Omental fat pad (tissue), 4 donors: Measurements from ENCODE around the gene CISH. TPM values are rescaled to one million over a fixed set of nuclear protein-coding genes. Genes with fewer than 3 reads are reported as not detected.

Source experiments
- ATAC-seq: fragments of 150-250 bp; one replicate; pipeline ENCODE4 v1.9.1; 2016; ENCODE audit warnings: mild to moderate bottlenecking, moderate library complexity; ENCODE audit not compliant: low FRiP score
- DNase-seq: peaks from one replicate; pipeline ENCODE4 v3.0.0-alpha.2; 2019; ENCODE audit warnings: low spot score
- CTCF ChIP-seq, 3 donors: fragments of 450-650 bp; IDR thresholded peaks; one replicate each; pipeline ENCODE4 v1.5.1; 2016 to 2017; ENCODE audit warnings: antibody characterized with exemption in 3 of 3, mild to moderate bottlenecking in 3 of 3, moderate library complexity in 2 of 3
- total RNA-seq, 4 donors: library from RNA; depleted of rRNA; stranded (reverse); fragments of >200 nt; gene quantifications; one replicate each; pipeline ENCODE4 v1.1.0, GENCODE V29; 2016

CISH gene
- total RNA-seq, 4 donors from 2014 or later, result 10.4 to 27.9 (median 17.9) TPM

GRCh38 chr3:50582083-50582482, 29.5 kb downstream of the CISH start:
- no peak for TF ChIP-seq CTCF (IDR thresholded peaks at IDR 0.05)
- ATAC-seq (no peak), DNase-seq (no peak)

DNA sequence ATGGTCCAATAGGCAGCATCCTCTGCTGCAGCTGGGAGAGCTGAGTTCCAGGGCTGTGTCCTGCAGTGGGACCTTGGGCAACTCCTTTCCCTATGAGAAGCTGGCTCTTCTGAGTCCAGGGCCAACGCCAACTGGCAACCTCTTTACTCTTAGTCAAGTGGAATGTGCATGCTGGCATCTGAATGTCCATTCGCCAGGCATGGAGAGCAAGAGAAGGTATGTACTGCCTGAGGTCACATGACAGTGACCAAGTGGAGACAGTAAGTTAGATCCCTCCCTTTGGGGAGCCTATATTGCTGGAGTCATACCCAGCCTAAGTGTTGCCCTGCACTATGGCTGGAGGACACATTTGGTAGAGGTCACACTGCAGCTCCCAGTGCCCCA, 30.1 kb downstream of the CISH start:
- ATAC-seq (no peak), DNase-seq (no peak)
- no peak for TF ChIP-seq CTCF (IDR thresholded peaks at IDR 0.05)

- ATAC-seq, result no peak
- TF ChIP-seq CTCF (IDR thresholded peaks at IDR 0.05), result no peak
Measured at GRCh38 chr3:50580683-50581458, 30.7 kb downstream of the CISH start.

GRCh38 chr3:50577348-50577747, 34.2 kb downstream of the CISH start:
- DNase-seq (no peak), ATAC-seq (no peak)
- no peak for TF ChIP-seq CTCF (IDR thresholded peaks at IDR 0.05)

More at GRCh38 chr3:50580683-50581458, 30.7 kb downstream of the CISH start:
- DNase-seq, result no peak

- no peak for TF ChIP-seq CTCF (IDR thresholded peaks at IDR 0.05)
- ATAC-seq (no peak), DNase-seq (no peak)
Measured at GRCh38 chr3:50575372-50575771, 36.2 kb downstream of the CISH start.

DNA sequence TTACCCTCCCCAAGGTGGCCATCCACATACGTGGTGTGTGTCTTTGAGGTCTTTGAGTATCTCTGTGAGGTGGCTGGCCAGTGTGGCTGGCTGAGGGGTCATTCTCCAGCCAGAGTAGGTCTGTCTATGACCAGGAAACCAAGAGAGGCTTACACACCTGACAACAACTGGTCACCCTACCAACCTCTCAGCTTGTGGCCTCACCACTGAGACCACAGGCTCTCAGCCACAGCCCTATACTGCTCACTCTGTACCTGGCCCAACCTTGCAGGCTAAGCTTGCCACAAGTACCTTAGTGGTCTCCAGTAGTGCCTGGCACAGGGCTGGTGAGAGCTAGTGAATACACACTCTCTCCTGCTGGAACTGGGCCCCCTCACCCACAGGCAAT, 37.1 kb downstream of the CISH start:
- no peak for ATAC-seq
- no peak for TF ChIP-seq CTCF (IDR thresholded peaks at IDR 0.05)
- no peak for DNase-seq
